A172 (cell line): ENCODE data around the gene ALX4. TPM values are rescaled to one million over a fixed set of nuclear protein-coding genes. Genes with fewer than 3 reads are reported as not detected.

Source experiments
- DNase-seq: peaks from one replicate; pipeline ENCODE4 v3.0.0-alpha.2; 2015; ENCODE audit warnings: low spot score
- total RNA-seq: library from RNA; depleted of rRNA; stranded (reverse); fragments of >200 nt; shearing (Covaris generic); gene quantifications from 2 replicates; pipeline ENCODE4 v1.2.3, GENCODE V29; 2014; rRNA removed

Gene ALX4
- 3.8 and 3.9 TPM in 2 replicates for total RNA-seq

- DNase-seq: peak; percentile 52
Observed at GRCh38 chr11:44309478-44310205, at the start of gene ALX4. ALX4 (minus strand) TSS chr11:44310139; CDS start chr11:44310062, 77 bp downstream.

GRCh38 chr11:44359162-44359561, 49.2 kb upstream of the ALX4 start:
- DNase-seq: no peak

GRCh38 chr11:44358713-44359112, 48.8 kb upstream of the ALX4 start:
- no peak for DNase-seq

- DNase-seq: no peak
Observed at GRCh38 chr11:44357711-44358110, 47.8 kb upstream of the ALX4 start.

GRCh38 chr11:44356351-44356750, 46.4 kb upstream of the ALX4 start:
- no peak for DNase-seq

GRCh38 chr11:44351898-44352498, 42.1 kb upstream of the ALX4 start:
- no peak for DNase-seq

- no peak for DNase-seq
Observed at GRCh38 chr11:44351006-44351660, 41.2 kb upstream of the ALX4 start.

- no peak for DNase-seq
Observed at GRCh38 chr11:44349328-44349727, 39.4 kb upstream of the ALX4 start.

GRCh38 chr11:44348721-44349120, 38.8 kb upstream of the ALX4 start:
- DNase-seq: no peak

GRCh38 chr11:44348114-44348513, 38.2 kb upstream of the ALX4 start:
- no peak for DNase-seq

GRCh38 chr11:44347538-44347937, 37.6 kb upstream of the ALX4 start:
- DNase-seq: no peak

GRCh38 chr11:44346983-44347382, 37.0 kb upstream of the ALX4 start:
- no peak for DNase-seq

GRCh38 chr11:44345781-44346180, 35.8 kb upstream of the ALX4 start:
- no peak for DNase-seq

GRCh38 chr11:44344921-44345320, 35.0 kb upstream of the ALX4 start:
- no peak for DNase-seq

GRCh38 chr11:44344423-44344820, 34.5 kb upstream of the ALX4 start:
- DNase-seq: no peak

- DNase-seq: no peak
Observed at GRCh38 chr11:44343778-44344422, 34.0 kb upstream of the ALX4 start.

GRCh38 chr11:44342616-44343015, 32.7 kb upstream of the ALX4 start:
- no peak for DNase-seq

GRCh38 chr11:44340656-44341055, 30.7 kb upstream of the ALX4 start:
- DNase-seq: no peak

- no peak for DNase-seq
Observed at GRCh38 chr11:44339530-44339883, 29.6 kb upstream of the ALX4 start.

- DNase-seq: no peak
Observed at GRCh38 chr11:44338698-44339529, 29.0 kb upstream of the ALX4 start.

GRCh38 chr11:44338026-44338425, 28.1 kb upstream of the ALX4 start:
- no peak for DNase-seq

GRCh38 chr11:44335919-44336318, 26.0 kb upstream of the ALX4 start:
- DNase-seq: no peak
